NB4 (cell line): Measurements from ENCODE around the gene STRA6.

Experiments
- CTCF ChIP-seq: IDR thresholded peaks from one replicate; pipeline ENCODE4 v1.5.1; 2012; ENCODE audit warnings: low read depth, low read length
- MAX ChIP-seq: IDR thresholded peaks from 2 replicates; pipeline ENCODE4 v1.6.1; 2011; ENCODE audit warnings: low read depth, low read length

- TF ChIP-seq MAX (no peak), CTCF (no peak)
Observed at GRCh38 chr15:74157868-74158827, 44.4 kb downstream of the STRA6 start.
